ENCODE measurements around the gene RBM24. TPM values are rescaled to one million over a fixed set of nuclear protein-coding genes. Genes with fewer than 3 reads are reported as not detected.

The RBM24 gene
- total RNA-seq, 2 experiments from 2014 or later: not detected

DNA sequence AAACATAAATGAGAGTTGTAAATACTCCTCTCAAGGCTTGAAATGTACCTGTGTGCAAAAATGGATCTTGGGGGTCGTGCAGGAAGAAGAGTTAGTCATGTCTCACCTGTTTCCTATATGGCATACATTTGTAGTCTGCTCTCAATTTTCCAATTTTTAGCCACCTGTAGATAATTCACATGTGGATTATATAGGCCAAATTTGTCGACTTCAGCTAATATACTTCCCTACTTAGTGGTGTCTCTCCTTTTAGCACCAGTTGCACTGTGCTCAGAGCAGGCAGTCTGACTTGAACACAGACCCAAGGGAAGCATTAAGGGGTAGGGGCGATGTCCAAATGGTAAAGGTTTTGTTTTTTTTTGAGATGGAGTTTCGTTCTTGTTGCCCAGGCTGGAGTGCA lies 1.9 kb downstream of the RBM24 start:
- Histone ChIP-seq H4K20me1 (ENCODE audit: insufficient read depth, low read length) (no peaks in the 10 kb centered on the region), H3K4me1 (ENCODE audit: insufficient read depth, low read length, poor library complexity, severe bottlenecking) (no peaks in the 10 kb centered on the region), H3K36me3 (ENCODE audit: insufficient read depth, low read length) (no peaks in the 10 kb centered on the region), H3K4me3 (ENCODE audit: low read depth, low read length, poor library complexity, severe bottlenecking) (no peak overlapping the region), H3K9me3 (ENCODE audit: low read length) (no peaks in the 10 kb centered on the region), H3K27ac (ENCODE audit: low read depth, low read length, poor library complexity, severe bottlenecking) (no peak overlapping the region), H3K4me2 (ENCODE audit: low read length) (no peak overlapping the region), H3K79me2 (ENCODE audit: insufficient read depth, low read depth, low read length) (no peaks in the 10 kb centered on the region), H2AFZ (ENCODE audit: low read length) (no peak overlapping the region), H3K9me2 (ENCODE audit: insufficient read depth, low read length) (no peaks in the 10 kb centered on the region)
- CTCF ChIA-PET (ENCODE audit: unreplicated experiment): no interaction called here
- TF ChIP-seq, protein P1, sequence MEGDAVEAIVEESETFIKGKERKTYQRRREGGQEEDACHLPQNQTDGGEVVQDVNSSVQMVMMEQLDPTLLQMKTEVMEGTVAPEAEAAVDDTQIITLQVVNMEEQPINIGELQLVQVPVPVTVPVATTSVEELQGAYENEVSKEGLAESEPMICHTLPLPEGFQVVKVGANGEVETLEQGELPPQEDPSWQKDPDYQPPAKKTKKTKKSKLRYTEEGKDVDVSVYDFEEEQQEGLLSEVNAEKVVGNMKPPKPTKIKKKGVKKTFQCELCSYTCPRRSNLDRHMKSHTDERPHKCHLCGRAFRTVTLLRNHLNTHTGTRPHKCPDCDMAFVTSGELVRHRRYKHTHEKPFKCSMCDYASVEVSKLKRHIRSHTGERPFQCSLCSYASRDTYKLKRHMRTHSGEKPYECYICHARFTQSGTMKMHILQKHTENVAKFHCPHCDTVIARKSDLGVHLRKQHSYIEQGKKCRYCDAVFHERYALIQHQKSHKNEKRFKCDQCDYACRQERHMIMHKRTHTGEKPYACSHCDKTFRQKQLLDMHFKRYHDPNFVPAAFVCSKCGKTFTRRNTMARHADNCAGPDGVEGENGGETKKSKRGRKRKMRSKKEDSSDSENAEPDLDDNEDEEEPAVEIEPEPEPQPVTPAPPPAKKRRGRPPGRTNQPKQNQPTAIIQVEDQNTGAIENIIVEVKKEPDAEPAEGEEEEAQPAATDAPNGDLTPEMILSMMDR (conservative IDR thresholded peaks at IDR 0.05; ENCODE audit: low read length): no peak
- no peak for TF ChIP-seq EZH2phosphoT487 (IDR thresholded peaks at IDR 0.05; ENCODE audit: borderline replicate concordance, low read depth, low read length)
- POLR2A ChIA-PET: no interaction called here
- no peak for DNase-seq (ENCODE audit: low spot score)
- intact Hi-C loops (cut with micrococcal nuclease; ENCODE audit: unreplicated experiment): no loop called here
- no TSS peak for BruUV-seq (replicated peaks)

DNA sequence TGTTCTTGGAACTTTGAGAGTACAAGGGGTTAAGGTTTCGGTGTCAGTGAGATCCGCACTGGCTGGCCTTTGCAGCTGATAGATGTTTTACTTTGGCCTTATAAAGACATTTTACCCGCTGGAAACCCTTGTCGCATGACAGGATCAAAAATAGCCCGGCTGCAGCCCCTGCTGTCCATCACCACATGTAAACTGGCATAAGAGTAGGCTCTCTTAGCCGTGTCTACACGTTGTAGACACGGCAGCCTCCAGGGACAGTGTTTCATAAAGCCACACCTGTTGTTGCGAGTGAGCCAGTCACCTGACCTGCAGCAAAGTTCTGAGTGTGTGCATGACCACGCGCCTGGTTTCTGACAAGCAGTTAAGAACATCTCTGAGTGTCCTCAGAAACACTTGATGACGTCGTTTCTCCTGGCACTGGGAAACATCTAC lies 8.5 kb downstream of the RBM24 start:
- BruUV-seq (replicated peaks): no TSS peak
- H3K4me2 ChIP-seq (ENCODE audit: low read length): no peak overlapping the region
- H3K27ac ChIP-seq (ENCODE audit: low read depth, low read length, poor library complexity, severe bottlenecking): no peak overlapping the region
- intact Hi-C loops (cut with micrococcal nuclease; ENCODE audit: unreplicated experiment): no loop called here
- H2AFZ ChIP-seq (ENCODE audit: low read length): no peak overlapping the region
- no peak overlapping the region for H3K4me3 ChIP-seq (ENCODE audit: low read depth, low read length, poor library complexity, severe bottlenecking)
- H3K9me3 ChIP-seq (ENCODE audit: low read length): no peaks in the 10 kb centered on the region
- no peak for TF ChIP-seq EZH2phosphoT487 (IDR thresholded peaks at IDR 0.05; ENCODE audit: borderline replicate concordance, low read depth, low read length)
- TF ChIP-seq, protein P1 (conservative IDR thresholded peaks at IDR 0.05; ENCODE audit: low read length): no peak
- no peaks in the 10 kb centered on the region for H3K36me3 ChIP-seq (ENCODE audit: insufficient read depth, low read length)
- no peak for DNase-seq (ENCODE audit: low spot score)
- H3K9me2 ChIP-seq (ENCODE audit: insufficient read depth, low read length): no peaks in the 10 kb centered on the region
- POLR2A ChIA-PET: no interaction called here
- H3K79me2 ChIP-seq (ENCODE audit: insufficient read depth, low read depth, low read length): no peaks in the 10 kb centered on the region
- H3K4me1 ChIP-seq (ENCODE audit: insufficient read depth, low read length, poor library complexity, severe bottlenecking): no peaks in the 10 kb centered on the region
- CTCF ChIA-PET (ENCODE audit: unreplicated experiment): no interaction called here
- H4K20me1 ChIP-seq (ENCODE audit: insufficient read depth, low read length): no peaks in the 10 kb centered on the region

DNA sequence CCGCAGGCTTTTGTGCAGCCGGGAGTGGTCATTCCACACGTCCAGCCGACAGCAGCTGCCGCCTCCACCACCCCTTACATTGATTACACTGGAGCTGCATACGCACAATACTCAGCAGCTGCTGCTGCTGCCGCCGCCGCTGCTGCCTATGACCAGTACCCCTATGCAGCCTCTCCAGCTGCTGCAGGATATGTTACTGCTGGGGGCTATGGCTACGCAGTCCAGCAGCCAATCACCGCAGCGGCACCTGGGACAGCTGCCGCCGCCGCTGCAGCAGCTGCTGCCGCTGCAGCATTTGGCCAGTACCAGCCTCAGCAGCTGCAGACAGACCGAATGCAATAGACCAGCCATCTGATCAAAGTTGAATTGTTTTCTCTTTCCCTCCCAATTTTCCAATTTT lies 10.6 kb downstream of the RBM24 start:
- Histone ChIP-seq H3K27ac (ENCODE audit: low read depth, low read length, poor library complexity, severe bottlenecking) (no peak overlapping the region), H3K79me2 (ENCODE audit: insufficient read depth, low read depth, low read length) (no peaks in the 10 kb centered on the region), H4K20me1 (ENCODE audit: insufficient read depth, low read length) (no peaks in the 10 kb centered on the region), H3K9me3 (ENCODE audit: low read length) (no peaks in the 10 kb centered on the region), H3K4me3 (ENCODE audit: low read depth, low read length, poor library complexity, severe bottlenecking) (no peak overlapping the region), H3K36me3 (ENCODE audit: insufficient read depth, low read length) (no peaks in the 10 kb centered on the region), H3K4me1 (ENCODE audit: insufficient read depth, low read length, poor library complexity, severe bottlenecking) (no peaks in the 10 kb centered on the region), H3K9me2 (ENCODE audit: insufficient read depth, low read length) (no peaks in the 10 kb centered on the region), H2AFZ (ENCODE audit: low read length) (no peak overlapping the region), H3K4me2 (ENCODE audit: low read length) (no peak overlapping the region)
- CTCF ChIA-PET (ENCODE audit: unreplicated experiment): no interaction called here
- DNase-seq (ENCODE audit: low spot score): no peak
- intact Hi-C loops (cut with micrococcal nuclease; ENCODE audit: unreplicated experiment): no loop called here
- POLR2A ChIA-PET: no interaction called here
- no TSS peak for BruUV-seq (replicated peaks)
- TF ChIP-seq, protein P1 (conservative IDR thresholded peaks at IDR 0.05; ENCODE audit: low read length): no peak
- TF ChIP-seq EZH2phosphoT487 (IDR thresholded peaks at IDR 0.05; ENCODE audit: borderline replicate concordance, low read depth, low read length): no peak

All from OCI-LY7 (cell line).